GM12801 (cell line): Measurements from ENCODE around the gene PTX3.

ENCODE experiments used
- TF ChIP-seq, protein P1 (sequence below): IDR thresholded peaks from one replicate; pipeline ENCODE4 v1.5.1; 2011; ENCODE audit warnings: control low read depth; ENCODE audit not compliant: insufficient read length; ENCODE audit errors: extremely low read depth

PTX3 gene

DNA sequence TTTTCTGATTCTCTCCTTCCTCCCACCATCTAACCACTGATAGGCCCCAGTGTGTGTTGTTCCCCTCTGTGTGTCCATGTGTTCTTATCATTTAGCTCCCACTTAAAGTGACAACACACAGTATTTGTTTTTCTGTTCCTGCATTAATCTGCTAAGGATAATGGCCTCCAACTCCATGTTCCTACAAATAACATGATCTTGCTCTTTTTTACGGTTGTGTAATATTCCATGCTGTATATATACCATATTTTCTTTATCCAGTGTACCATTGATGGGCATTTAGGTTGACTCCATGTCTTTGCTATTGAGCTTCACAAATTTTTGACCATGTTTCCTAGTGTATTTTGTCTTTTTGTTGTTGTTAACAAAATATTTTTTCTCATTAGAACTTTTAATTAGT lies 36.0 kb downstream of the PTX3 start:
- TF ChIP-seq, protein P1, sequence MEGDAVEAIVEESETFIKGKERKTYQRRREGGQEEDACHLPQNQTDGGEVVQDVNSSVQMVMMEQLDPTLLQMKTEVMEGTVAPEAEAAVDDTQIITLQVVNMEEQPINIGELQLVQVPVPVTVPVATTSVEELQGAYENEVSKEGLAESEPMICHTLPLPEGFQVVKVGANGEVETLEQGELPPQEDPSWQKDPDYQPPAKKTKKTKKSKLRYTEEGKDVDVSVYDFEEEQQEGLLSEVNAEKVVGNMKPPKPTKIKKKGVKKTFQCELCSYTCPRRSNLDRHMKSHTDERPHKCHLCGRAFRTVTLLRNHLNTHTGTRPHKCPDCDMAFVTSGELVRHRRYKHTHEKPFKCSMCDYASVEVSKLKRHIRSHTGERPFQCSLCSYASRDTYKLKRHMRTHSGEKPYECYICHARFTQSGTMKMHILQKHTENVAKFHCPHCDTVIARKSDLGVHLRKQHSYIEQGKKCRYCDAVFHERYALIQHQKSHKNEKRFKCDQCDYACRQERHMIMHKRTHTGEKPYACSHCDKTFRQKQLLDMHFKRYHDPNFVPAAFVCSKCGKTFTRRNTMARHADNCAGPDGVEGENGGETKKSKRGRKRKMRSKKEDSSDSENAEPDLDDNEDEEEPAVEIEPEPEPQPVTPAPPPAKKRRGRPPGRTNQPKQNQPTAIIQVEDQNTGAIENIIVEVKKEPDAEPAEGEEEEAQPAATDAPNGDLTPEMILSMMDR, result no peak

DNA sequence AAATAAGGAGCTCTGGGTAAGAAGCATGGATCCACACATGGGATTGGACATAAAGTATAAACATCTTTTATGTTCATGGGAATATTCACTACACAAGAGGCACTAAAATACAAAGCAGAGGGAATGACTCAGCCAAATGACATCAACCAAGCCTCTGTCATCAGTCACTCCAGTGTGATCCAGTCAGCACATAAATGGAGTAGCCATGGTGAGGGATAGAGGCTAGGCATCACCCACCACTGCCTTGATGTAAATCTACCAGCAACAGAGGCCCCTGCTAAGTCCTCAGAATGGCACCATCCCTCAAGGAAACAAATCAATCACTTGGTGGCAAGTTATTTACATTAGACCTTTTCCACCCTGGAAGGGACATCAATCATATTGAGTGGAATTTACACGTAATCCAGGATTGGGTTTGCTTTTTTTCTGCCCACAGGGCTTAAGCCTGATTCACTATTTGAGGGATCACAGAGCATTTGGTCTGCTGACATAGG lies 39.3 kb downstream of the PTX3 start:
- TF ChIP-seq, protein P1, result no peak

DNA sequence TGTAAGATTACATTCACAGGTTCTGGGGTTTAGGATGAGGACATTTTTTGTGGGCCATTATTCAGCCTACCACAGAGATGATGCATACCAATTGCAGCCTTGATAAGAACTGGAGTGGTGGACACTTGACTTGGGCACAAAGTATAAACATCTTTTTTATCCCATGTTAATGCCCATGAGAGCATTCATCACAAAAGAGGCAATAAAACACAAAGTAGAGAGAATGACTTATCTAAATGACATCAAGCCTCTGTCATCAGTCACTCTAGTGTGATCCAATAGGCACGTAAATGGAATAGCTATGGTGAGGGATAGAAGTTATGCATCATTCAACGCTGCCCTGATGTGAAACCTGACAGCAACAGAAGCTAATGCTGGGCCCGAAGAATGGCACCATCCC lies 40.8 kb downstream of the PTX3 start:
- TF ChIP-seq, protein P1, result no peak

DNA sequence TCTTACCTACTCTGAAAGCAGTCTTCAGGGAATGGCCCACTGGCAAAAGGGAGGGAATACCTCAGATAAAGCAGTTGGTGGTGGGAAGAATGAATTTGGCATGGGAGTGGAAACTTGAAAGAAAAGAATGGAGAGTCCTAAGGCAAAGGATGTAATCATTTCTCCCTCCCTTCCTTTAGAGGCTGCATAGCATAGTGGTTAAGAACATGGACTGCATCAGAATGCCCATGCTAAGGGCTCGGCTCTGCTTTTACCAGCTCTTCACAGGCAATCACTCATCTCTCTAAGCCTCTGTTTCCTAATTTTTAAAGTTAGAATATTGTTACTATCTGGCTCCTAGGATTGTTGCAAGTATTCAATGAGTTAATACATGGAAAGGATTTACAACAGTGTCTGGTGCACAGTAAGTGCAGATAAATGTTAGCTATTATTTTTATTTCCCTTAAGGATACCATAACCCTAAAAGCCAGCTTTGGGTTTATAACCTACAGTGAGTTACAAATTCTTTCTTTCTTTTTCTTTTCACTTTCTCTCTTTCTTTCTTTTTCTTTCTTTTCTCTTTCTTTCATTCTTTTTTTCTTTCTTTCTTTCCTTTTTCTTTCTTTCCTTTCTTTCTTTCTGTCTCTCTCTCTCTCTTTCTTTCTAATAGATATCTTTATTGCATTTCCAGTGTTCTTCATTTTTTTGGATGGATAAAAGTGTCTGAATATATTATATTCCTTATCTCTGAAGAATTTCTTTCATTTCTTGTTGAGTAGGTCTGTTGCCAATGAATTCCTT lies 43.0 kb downstream of the PTX3 start:
- TF ChIP-seq, protein P1, result no peak

DNA sequence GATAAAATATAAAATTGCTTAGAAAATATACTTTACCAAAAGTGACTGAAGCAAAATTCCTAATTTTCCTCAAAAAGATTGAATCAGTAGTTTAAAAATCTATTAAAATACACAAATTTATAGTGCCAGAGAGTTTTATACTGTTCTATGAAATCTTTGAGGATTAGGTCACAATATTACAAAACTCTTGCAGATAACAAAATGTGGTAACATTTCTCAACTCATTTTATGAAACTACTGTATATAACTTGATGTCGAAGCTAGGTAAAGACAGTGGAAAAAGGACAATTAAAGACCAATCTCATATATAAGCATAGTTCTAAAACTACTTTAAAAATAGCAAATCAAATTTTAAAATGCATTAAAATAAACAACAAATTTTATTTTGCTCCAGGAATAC lies 50.7 kb downstream of the PTX3 start:
- TF ChIP-seq, protein P1, result no peak

DNA sequence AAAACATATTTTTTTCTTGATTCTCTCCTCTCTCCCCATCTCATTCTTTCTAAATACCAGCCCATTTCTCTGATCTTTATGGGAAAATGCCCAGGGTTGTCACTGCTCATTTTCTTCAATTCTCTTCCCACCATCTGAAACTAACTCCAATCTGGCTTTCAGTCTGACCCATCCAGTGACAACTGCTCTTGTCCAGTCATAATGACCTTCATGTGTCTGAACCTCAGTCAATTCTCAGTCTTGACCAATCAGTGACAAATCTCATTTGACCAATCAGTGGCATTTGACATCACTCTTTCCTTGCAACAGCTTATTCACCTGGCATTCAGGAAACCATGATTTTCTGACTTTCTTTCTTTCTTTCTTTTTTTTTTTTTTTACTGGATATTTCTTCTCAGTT lies 51.5 kb downstream of the PTX3 start:
- TF ChIP-seq, protein P1, result no peak

DNA sequence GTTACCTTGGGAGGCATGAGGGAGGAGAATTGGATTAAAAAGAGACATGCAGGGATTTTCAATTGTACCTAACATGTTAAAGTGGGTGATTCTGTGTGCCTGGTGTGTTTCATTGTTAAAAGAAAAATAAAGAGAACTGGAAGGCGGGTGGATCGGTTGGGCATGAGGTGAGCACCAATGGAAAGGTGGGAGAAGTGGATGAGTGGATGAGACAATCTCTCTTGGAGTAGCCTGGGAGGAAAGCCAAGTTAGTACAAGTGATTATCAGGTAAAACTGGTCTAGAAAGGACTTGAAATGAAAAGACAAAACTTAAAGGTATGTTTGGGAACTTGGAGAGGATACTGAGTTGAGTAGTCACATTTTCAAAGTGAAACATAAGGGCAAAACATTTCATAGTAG lies 54.5 kb downstream of the PTX3 start:
- TF ChIP-seq, protein P1, result no peak
